Naive thymus-derived CD4-positive, alpha-beta T cell (primary cell): Measurements from ENCODE around the gene NTM. TPM values are rescaled to one million over a fixed set of nuclear protein-coding genes. Genes with fewer than 3 reads are reported as not detected.

Experiments used
- ATAC-seq: fragments of 150-1000 bp; cut with Tn5 transposase; 2 replicates; pipeline ENCODE4 v1.10.0; 2021; ENCODE audit warnings: mild to moderate bottlenecking, moderate library complexity
- CTCF ChIA-PET: fragments of 350-600 bp; sonication (Branson Sonifier 250); formaldehyde crosslinking; loops from one replicate; lab custom pipeline; 2021; ENCODE audit warnings: antibody characterized with exemption; lab: Charles Lee
- POLR2A ChIA-PET: fragments of 350-600 bp; sonication (Branson Sonifier 250); formaldehyde crosslinking; loops from one replicate; lab custom pipeline; 2021; ENCODE audit warnings: antibody characterized with exemption, inconsistent platforms; lab: Charles Lee
- DNase-seq, 9 donors: peaks; one replicate each; pipeline versions ENCODE4 v3.0.0 to v3.0.0-alpha.2; 2020 to 2022; ENCODE audit warnings: mixed read lengths in 1 of 9
- H3K27ac ChIP-seq: one replicate; pipeline ENCODE4 v1.7.0; 2013; ENCODE audit warnings: mild to moderate bottlenecking, low read depth, low read length, moderate library complexity
- H3K27me3 ChIP-seq, 2 donors: one replicate each; pipeline ENCODE4 v1.7.0; 2013; ENCODE audit warnings: low read length in 2 of 2, mild to moderate bottlenecking in 2 of 2, moderate library complexity in 2 of 2; ENCODE audit not compliant: control insufficient read depth in 2 of 2, insufficient read depth in 2 of 2
- H3K36me3 ChIP-seq, 3 experiments: 1 replicate in 2 of 3; 2 replicates in 1 of 3; pipeline ENCODE4 v1.7.0; 2013; ENCODE audit warnings: low read length in 3 of 3, mild to moderate bottlenecking in 3 of 3, moderate library complexity in 1 of 3; ENCODE audit not compliant: insufficient read depth in 3 of 3, control insufficient read depth in 2 of 3
- H3K4me1 ChIP-seq, 2 donors: one replicate each; pipeline ENCODE4 v1.7.0; 2013; ENCODE audit warnings: low read length in 2 of 2, mild to moderate bottlenecking in 2 of 2, moderate library complexity in 1 of 2; ENCODE audit not compliant: control insufficient read depth in 2 of 2, insufficient read depth in 2 of 2
- H3K4me3 ChIP-seq: 2 replicates; pipeline ENCODE4 v1.7.0; 2013; ENCODE audit warnings: mild to moderate bottlenecking, low read length
- H3K9me3 ChIP-seq, 3 experiments: 1 replicate in 2 of 3; 2 replicates in 1 of 3; pipeline ENCODE4 v1.7.0; 2013; ENCODE audit warnings: low read length in 3 of 3; ENCODE audit not compliant: control insufficient read depth in 2 of 3
- H3K27ac Mint-ChIP-seq, 9 donors: one replicate each; pipeline ENCODE4 v1.8.0; 2020 to 2022; ENCODE audit warnings: mixed read lengths in 9 of 9, mild to moderate bottlenecking in 8 of 9, moderate library complexity in 5 of 9, inconsistent platforms in 2 of 9
- H3K27me3 Mint-ChIP-seq, 5 donors: one replicate each; pipeline ENCODE4 v1.8.0; 2021 to 2022; ENCODE audit warnings: mixed read lengths in 5 of 5, mild to moderate bottlenecking in 1 of 5
- H3K36me3 Mint-ChIP-seq, 5 donors: one replicate each; pipeline ENCODE4 v1.8.0; 2020 to 2022; ENCODE audit warnings: mixed read lengths in 5 of 5, mild to moderate bottlenecking in 3 of 5, inconsistent platforms in 1 of 5
- H3K4me1 Mint-ChIP-seq, 7 donors: one replicate each; pipeline ENCODE4 v1.8.0; 2020 to 2022; ENCODE audit warnings: mixed read lengths in 7 of 7, mild to moderate bottlenecking in 3 of 7, inconsistent platforms in 1 of 7
- H3K4me3 Mint-ChIP-seq, 10 donors: one replicate each; pipeline ENCODE4 v1.8.0; 2020 to 2022; ENCODE audit warnings: mild to moderate bottlenecking in 10 of 10, mixed read lengths in 10 of 10, moderate library complexity in 6 of 10, inconsistent platforms in 2 of 10
- H3K9me3 Mint-ChIP-seq, 11 donors: one replicate each; pipeline ENCODE4 v1.8.0; 2020 to 2022; ENCODE audit warnings: mixed read lengths in 11 of 11, mild to moderate bottlenecking in 4 of 11, inconsistent platforms in 1 of 11, moderate library complexity in 1 of 11
- intact Hi-C, 2 donors: fragments of 100-400 bp; cut with micrococcal nuclease; formaldehyde crosslinking; loops; one replicate each; pipeline ENCODE4 v1.15.1; 2023
- polyA plus RNA-seq, 2 donors: library from polyadenylated mRNA; unstranded; fragments of 300-500 nt; fragmentation: Illumina TruSeq; gene quantifications; one replicate each; pipeline ENCODE4 v1.2.3, GENCODE V29; 2021
- total RNA-seq, 6 experiments: library from RNA in 5 of 6; stranded (reverse) in 5 of 6; gene quantifications; 1 replicate in 5 of 6; 2 replicates in 1 of 6; pipeline ENCODE4 v1.2.3 and lab custom pipeline; 2021 to 2026

NTM gene
- total and polyA plus RNA-seq, 7 experiments from 2014 or later = not detected

DNA sequence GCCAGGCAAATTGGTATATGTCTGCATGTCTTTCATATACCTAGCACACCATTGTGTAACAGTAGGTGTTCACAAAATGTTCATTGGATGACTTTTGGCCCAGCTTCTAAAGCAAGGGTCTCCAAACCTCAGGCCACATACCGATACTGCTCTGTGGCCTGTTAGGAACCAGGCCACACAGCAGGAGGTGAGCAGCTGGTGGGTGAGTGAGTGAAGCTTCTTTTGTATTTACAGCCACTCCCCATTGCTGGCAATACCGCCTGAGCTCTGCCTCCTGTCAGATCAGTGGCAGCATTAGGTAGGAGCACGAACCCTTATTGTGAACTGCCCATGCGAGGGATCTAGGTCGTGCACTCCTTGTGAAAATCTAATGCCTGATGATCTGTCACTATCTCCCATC lies 836.6 kb downstream of the NTM start:
- no peak overlapping the region for H3K4me3 ChIP-seq
- DNase-seq (no peak), ATAC-seq (no peak)
- ChIA-PET POLR2A (no interaction called here), CTCF (no interaction called here)
- Mint-ChIP-seq H3K4me1 (no peaks in the 10 kb centered on the region), H3K27ac (no peak overlapping the region), H3K27me3 (no peaks in the 10 kb centered on the region), H3K9me3 (peaks cover 0 to 14% (median 3%) of the 10 kb centered on the region in 11 donors), H3K36me3 (no peaks in the 10 kb centered on the region), H3K4me3 (no peak overlapping the region)
- no peaks in the 10 kb centered on the region for H3K27me3 ChIP-seq
- H3K4me1 ChIP-seq = no peaks in the 10 kb centered on the region
- no peaks in the 10 kb centered on the region for H3K36me3 ChIP-seq
- intact Hi-C loops = no loop called here
- no peaks in the 10 kb centered on the region for H3K9me3 ChIP-seq
- no peak overlapping the region for H3K27ac ChIP-seq

DNA sequence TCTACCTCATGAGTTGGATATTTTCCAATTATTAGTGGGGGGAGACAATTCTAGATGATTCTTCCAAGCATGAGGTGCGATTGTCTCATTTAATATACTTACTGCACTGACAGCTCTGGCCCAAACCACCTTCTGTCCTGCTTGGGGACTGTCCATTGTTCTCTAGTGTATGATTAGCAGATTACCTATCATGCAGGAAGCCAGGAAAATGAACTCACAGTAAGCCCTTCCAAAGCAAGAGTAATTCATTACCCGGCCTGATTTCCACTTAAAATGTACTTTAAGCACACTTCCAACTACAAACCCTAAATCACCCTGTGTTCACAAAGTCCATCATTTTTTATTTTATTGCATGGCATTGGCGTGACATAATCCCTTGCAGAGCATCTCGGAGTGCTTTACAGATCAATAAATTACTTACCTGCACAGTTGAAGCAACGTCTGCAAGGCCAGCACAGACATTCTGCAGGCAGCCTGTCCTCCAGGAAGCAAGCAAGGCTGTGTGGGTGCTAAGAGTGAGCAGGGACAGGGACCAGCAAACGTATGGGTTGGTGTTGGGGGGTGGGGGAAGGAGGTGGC lies 838.2 kb downstream of the NTM start:
- intact Hi-C loops = no loop called here
- Mint-ChIP-seq H3K27ac (peak overlapping the region in 1 of 9 donors; percentile 5), H3K4me1 (no peaks in the 10 kb centered on the region)

DNA sequence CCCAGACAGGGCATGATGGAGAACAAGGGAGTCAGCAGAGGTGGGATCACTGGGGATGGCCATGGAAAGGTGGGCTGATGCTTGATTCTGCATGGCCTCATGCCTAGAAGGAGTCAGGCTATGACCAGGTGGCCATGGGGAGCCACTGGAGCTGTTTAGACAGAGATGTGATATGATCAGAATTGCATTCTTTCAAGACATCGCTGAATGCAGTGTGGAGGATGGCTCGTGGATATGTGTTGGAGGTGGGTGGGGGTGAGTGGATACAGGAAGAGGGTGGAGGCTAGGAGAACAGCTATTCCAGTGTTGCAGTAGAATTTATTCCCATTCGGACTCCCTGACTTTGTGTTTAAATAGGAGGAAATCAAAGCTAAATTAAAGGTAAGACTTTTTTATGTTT lies 841.1 kb downstream of the NTM start:
- H3K27ac Mint-ChIP-seq = no peak overlapping the region
- CTCF ChIA-PET = no interaction called here

More for the DNA sequence above, 838.2 kb downstream of the NTM start:
- Histone ChIP-seq H3K4me1 (no peaks in the 10 kb centered on the region), H3K9me3 (no peaks in the 10 kb centered on the region), H3K27ac (no peak overlapping the region), H3K4me3 (no peak overlapping the region), H3K36me3 (no peaks in the 10 kb centered on the region), H3K27me3 (no peaks in the 10 kb centered on the region)
- H3K36me3 Mint-ChIP-seq = no peaks in the 10 kb centered on the region
- no peaks in the 10 kb centered on the region for H3K27me3 Mint-ChIP-seq
- ATAC-seq = no peak
- peaks cover 0 to 14% (median 5%) of the 10 kb centered on the region in 11 donors for H3K9me3 Mint-ChIP-seq
- no peak for DNase-seq
- CTCF ChIA-PET = no interaction called here
- POLR2A ChIA-PET = no interaction called here
- no peak overlapping the region for H3K4me3 Mint-ChIP-seq

DNA sequence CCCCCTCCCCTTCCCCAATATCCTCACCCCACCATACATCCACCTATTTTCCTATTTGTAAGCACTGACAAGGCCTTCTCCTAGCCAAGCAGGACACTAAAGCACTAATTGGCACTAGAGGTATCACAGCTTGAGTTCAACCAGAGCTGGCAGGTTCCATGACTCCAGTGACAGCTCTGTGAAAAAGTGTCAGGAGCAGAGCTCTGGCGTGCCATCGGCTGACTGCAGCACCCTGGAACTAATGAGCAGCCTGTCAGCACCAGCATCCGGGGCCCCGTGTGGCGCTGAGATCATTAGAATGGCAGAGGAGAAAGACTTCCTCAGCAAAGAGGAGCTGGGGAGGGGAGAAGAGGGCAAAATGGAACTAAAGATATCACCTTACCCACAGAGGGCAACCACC lies 847.4 kb downstream of the NTM start:
- Mint-ChIP-seq H3K36me3 (no peaks in the 10 kb centered on the region), H3K4me1 (no peaks in the 10 kb centered on the region), H3K27ac (no peak overlapping the region), H3K27me3 (no peaks in the 10 kb centered on the region), H3K9me3 (peaks cover 0 to 14% (median 6%) of the 10 kb centered on the region in 11 donors), H3K4me3 (no peak overlapping the region)
- Histone ChIP-seq H3K4me1 (no peaks in the 10 kb centered on the region), H3K27me3 (no peaks in the 10 kb centered on the region), H3K9me3 (no peaks in the 10 kb centered on the region), H3K36me3 (no peaks in the 10 kb centered on the region), H3K4me3 (no peak overlapping the region), H3K27ac (no peak overlapping the region)
- no peak for DNase-seq
- intact Hi-C loops = no loop called here
- ChIA-PET CTCF (no interaction called here), POLR2A (no interaction called here)
- ATAC-seq = no peak

More for the DNA sequence above, 841.1 kb downstream of the NTM start:
- Histone ChIP-seq H3K36me3 (no peaks in the 10 kb centered on the region), H3K27me3 (no peaks in the 10 kb centered on the region), H3K9me3 (no peaks in the 10 kb centered on the region), H3K4me3 (no peak overlapping the region), H3K4me1 (no peaks in the 10 kb centered on the region), H3K27ac (no peak overlapping the region)
- ATAC-seq = no peak
- Mint-ChIP-seq H3K4me3 (no peak overlapping the region), H3K9me3 (peaks cover 0 to 17% (median 8%) of the 10 kb centered on the region in 11 donors), H3K4me1 (no peaks in the 10 kb centered on the region), H3K27me3 (no peaks in the 10 kb centered on the region), H3K36me3 (no peaks in the 10 kb centered on the region)
- intact Hi-C loops = no loop called here
- POLR2A ChIA-PET = no interaction called here
- DNase-seq = no peak

DNA sequence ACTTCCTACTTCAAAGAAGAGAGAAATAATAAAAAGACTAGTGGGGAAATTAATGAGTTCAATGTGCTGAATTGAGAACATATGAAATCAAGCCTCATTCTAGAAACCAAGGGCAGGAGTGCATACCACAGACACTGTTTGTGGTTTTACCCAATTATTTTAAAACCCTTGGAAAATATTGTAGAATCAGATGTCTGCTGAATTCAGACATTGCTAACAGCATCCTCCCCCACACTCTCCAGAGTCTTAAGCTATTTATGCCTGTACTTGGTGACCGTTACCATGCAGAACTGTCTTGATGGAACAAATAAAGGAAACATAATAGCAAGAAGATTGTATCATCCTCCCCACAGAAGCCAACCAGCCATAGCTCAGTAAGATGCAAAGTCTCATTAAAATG lies 850.1 kb downstream of the NTM start:
- Mint-ChIP-seq H3K27me3 (no peaks in the 10 kb centered on the region), H3K4me1 (no peaks in the 10 kb centered on the region), H3K27ac (no peak overlapping the region), H3K4me3 (no peak overlapping the region), H3K9me3 (peaks cover 0 to 21% (median 8%) of the 10 kb centered on the region in 11 donors), H3K36me3 (no peaks in the 10 kb centered on the region)
- no peaks in the 10 kb centered on the region for H3K9me3 ChIP-seq
- H3K4me1 ChIP-seq = no peaks in the 10 kb centered on the region
- H3K4me3 ChIP-seq = no peak overlapping the region
- ChIA-PET POLR2A (no interaction called here), CTCF (no interaction called here)
- no peaks in the 10 kb centered on the region for H3K36me3 ChIP-seq
- ATAC-seq = no peak
- DNase-seq = no peak
- H3K27ac ChIP-seq = no peak overlapping the region
- no peaks in the 10 kb centered on the region for H3K27me3 ChIP-seq
- intact Hi-C loops = no loop called here

DNA sequence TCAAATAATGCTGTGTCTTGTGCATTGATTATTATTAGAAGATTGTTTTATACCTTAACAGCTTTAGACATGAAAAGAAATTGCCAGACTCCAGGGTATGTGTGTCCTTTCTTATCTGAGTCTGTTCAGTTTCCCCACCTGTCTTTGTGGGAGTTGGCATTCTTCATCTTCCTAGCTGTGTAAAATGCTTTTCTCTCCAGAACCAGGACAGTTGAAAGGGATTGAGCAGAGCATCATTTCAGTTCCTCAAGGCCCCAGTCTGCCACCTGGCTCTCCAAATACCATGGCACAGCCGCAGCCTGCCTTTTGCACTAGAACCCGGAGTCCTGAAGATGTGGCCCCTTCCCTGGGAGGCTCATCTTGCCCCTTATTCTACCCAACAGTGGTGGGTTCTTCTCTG lies 851.9 kb downstream of the NTM start:
- Histone ChIP-seq H3K9me3 (no peaks in the 10 kb centered on the region), H3K27ac (no peak overlapping the region), H3K4me3 (no peak overlapping the region), H3K4me1 (no peaks in the 10 kb centered on the region), H3K27me3 (no peaks in the 10 kb centered on the region), H3K36me3 (no peaks in the 10 kb centered on the region)
- H3K4me1 Mint-ChIP-seq = no peaks in the 10 kb centered on the region
- intact Hi-C loops = no loop called here
- DNase-seq (no peak), ATAC-seq (no peak)
- ChIA-PET CTCF (no interaction called here), POLR2A (no interaction called here)
- peaks cover 3 to 25% (median 9%) of the 10 kb centered on the region in 11 donors for H3K9me3 Mint-ChIP-seq
- no peaks in the 10 kb centered on the region for H3K36me3 Mint-ChIP-seq
- no peaks in the 10 kb centered on the region for H3K27me3 Mint-ChIP-seq
- no peak overlapping the region for H3K4me3 Mint-ChIP-seq
- no peak overlapping the region for H3K27ac Mint-ChIP-seq

DNA sequence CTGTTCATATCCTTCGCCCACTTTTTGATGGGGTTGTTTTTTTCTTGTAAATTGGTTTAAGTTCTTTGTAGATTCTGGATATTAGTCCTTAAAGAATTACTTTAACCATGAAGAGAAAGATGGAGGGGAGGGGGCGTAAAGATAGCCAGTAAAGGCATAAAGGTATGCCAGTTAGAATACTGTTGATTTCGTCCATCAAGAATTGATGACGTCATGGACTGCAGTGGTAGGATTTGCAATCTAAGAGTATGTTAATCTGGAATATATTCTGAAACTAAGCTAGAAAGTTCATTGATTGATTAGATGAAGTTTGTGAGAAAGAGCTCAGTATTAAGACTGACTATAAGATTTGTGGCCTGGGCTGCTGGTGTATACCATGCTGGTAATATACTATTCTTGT lies 856.1 kb downstream of the NTM start:
- Mint-ChIP-seq H3K27ac (no peak overlapping the region), H3K4me3 (no peak overlapping the region), H3K36me3 (no peaks in the 10 kb centered on the region), H3K4me1 (no peaks in the 10 kb centered on the region), H3K9me3 (peaks cover 0 to 32% (median 8%) of the 10 kb centered on the region in 11 donors), H3K27me3 (no peaks in the 10 kb centered on the region)
- Histone ChIP-seq H3K36me3 (no peaks in the 10 kb centered on the region), H3K27ac (no peak overlapping the region), H3K9me3 (no peaks in the 10 kb centered on the region), H3K4me1 (no peaks in the 10 kb centered on the region), H3K27me3 (no peaks in the 10 kb centered on the region), H3K4me3 (no peak overlapping the region)
- ATAC-seq (no peak), DNase-seq (no peak)
- POLR2A ChIA-PET = no interaction called here
- intact Hi-C loops = no loop called here
- CTCF ChIA-PET = no interaction called here
